ENCODE data around the gene SNRPB2.

DNA sequence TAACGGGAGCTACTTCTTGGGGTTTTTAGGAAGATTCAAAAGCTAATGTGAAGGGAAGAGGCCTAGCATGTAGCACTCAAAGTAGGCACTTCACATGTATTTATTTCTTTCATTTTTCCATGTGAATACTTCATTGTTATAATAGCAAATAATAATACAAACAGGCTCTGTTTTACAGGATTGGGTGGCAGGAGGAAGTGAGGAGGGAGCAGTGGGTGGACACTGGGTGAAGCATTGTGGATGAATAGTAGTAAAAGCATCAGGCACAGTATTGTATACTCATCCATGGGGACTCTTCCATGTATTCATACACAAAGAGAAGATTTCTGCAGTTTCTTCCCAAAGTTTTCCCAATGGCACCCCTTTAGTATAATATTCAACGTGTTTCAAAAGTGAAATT lies 38.4 kb upstream of the SNRPB2 start:
- TF ChIP-seq EZH2phosphoT487 (IDR thresholded peaks at IDR 0.05; ENCODE audit: insufficient read depth, low read depth) (no peak), EZH2 (IDR thresholded peaks at IDR 0.05; ENCODE audit: insufficient read depth, poor library complexity, severe bottlenecking) (no peak)
